Measurements from ENCODE around the gene EVC2.
"Not testable (repeated sequence)": the region's sequence is repeated elsewhere in the genome, so short reads cannot be mapped to it uniquely, and the experiment has no call there.

Gene EVC2

DNA sequence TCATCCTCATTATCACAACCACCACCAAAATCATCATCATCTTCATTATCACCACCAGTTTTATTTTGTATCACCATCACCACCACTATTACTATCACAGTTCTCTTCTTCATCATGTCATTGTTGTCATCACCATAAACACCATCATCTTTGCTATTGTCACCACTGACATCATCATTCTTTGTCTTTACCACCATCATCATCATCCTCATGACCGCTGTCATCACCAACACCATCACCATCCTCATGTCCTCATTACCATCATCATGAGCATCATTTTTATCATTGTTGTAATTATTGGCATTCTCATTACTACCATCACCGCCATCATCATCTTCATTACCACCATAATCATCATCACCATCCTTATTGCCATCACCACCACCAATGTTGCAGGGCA lies 34.0 kb upstream of the EVC2 start:
- no peak for DNase-seq (ENCODE audit: low read depth in 2 of 2)

DNA sequence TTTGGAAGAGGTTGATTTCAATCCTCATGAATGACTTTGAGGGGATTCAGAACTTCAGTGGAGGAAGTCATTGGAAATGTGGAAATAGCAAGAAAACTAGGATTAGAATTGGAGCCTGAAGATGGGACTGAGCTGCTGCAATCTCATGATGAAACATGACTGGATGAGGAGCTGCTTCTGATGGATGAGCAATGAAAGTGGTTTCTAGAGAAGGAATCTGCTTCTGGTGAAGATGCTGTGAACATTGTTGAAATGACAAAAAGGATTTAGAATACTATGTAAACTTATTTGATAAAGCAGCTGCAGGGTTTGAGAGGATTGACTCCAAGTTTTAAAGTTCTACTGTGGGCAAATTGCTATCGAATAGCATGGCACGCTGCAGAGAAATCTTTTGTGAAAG lies 29.7 kb upstream of the EVC2 start:
- DNase-seq (ENCODE audit: low read depth in 2 of 2) = no peak

DNA sequence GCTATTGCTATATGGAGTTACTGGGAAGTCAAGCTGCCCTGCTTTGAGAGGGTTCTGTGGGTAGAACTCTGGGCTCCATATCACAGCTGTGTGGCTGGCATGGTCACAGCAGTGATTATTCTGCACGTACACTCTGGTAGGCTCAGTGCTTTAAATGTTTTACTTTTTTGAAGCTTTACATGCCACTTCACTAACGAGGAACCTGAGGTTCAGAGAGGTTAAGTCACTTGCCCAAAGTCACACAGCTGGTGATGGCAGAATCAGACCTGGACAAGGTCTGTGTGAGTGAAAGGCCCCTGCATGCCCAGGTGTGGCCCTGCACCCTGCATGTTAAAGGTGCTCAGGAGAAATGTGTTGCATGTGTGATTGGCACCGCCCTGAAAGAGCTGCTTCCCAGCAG lies 27.1 kb upstream of the EVC2 start:
- DNase-seq (ENCODE audit: low read depth in 2 of 2) = no peak

DNA sequence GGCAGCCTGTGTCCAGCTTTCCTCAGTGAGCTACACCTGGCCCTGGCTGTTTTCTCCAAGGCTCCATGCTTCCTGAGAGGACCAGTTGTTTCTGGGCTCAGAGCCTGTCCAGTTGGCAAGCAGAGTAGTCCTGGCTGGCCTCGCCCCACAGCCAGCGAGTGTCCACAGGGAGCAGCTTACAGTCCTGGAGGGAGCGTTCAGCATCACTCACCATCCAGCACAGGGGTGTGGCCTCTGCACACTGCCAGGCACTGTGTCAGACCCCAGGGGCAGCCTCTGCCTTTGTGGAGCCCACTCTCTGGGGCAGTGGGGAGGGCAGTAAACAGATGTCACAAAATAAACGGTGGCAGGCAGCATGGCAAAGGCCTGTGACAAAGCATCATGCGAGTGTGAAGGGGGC lies 26.5 kb upstream of the EVC2 start:
- no peak for DNase-seq (ENCODE audit: low read depth in 2 of 2)

DNA sequence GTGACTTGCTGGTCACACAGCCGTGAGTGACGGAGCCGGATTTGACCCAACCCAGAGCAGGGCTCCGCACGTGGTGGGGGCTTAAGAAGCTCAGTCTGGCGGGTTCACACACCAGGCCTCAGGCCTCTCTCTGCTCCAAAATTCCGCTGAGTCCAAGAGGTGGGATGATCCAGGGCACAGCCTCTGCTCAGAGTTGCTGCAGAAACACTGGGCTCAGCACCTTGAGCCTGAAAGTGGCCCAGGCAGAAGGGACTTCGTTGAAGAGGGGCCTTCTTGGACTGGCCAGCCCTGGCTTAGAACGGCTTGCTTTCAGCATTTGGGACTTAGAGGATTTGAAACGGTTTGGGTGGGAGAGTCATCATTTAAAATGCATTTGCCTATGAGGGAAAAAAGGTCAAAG lies 23.8 kb upstream of the EVC2 start:
- DNase-seq (ENCODE audit: low read depth in 2 of 2) = no peak

DNA sequence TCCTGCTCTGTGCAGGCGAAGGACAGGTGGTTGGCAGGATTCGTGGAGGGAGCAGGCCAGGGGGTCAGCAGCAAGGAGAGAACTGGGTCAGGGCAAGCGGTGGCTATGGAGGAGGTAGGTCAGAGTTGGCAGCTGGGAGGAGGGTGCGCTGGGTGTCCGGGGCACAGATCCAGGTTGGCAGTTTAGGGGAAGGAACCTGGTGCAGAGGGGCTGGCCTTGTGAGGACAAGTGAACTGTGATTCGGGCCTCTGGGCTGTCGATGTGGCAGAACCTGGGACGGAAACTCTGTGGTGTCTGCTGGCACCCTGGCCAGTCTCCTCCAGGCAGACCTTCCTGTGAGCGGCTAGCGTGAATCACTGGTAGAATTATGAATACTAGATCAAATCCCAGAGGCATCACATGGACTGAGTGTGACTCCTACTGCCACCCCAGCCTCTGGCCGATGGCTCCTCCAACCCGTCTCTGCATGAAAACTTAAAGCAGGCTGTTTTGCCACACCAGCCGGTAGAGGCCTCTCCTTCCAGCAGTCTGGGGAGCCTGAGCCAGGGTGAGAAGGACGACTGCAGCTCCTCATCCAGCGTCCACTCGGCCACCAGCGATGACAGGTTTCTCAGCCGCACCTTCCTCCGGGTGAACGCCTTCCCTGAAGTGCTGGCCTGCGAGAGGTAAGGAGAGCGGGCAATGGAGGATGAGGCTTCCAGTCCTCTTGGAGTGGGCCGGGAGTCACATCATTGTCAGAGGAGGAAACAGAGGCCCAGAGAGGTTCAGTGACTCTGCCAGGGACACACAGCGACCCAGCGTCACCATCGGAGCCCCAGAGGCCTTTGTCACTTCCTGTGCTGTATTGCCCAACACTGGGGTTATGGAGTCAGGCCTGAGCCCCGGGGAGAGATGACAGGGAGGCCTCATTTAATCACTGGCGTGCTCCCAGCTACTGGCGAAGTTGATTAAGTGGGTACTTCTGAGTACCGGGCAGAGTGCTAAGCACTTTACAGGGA lies 22.9 kb upstream of the EVC2 start:
- DNase-seq (ENCODE audit: low read depth in 2 of 2) = no peak

DNA sequence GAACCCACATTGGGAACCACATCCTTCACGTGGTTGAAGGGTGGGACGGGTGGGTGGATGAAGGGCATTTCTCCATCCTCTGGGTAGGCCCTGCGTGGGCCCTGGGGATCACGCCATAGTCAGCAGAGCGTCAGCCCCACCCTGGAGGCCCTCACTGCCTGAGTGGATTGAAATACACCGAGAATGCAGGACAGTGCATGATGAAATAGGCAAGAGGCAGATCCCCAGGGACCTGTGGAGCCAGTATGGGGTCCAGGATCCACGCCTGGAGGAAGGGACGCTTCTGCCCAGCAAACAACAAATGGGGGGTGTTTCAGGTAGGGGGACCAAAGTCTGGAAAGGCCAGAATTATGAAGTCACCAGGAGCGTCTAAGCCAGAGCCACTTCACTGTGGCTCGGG lies 22.1 kb upstream of the EVC2 start:
- no peak for DNase-seq (ENCODE audit: low read depth in 2 of 2)

DNA sequence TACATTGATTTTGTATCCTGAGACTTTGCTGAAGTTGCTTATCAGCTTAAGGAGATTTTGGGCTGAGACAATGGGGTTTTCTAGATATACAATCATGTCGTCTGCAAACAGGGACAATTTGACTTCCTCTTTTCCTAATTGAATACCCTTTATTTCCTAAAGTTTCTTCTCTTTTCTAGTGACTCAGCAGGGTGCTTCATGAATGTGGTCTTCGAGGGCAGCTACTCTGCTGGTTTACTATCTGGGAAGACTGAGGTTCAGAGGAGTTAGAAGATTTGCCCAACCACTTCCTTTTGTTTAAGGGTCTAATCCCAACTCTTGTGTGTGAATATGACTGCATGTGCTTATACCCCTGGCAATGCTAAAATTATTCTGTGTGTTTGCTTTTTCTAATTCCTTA lies 20.1 kb upstream of the EVC2 start:
- not testable (repeated sequence) for DNase-seq (ENCODE audit: low read depth in 2 of 2)

DNA sequence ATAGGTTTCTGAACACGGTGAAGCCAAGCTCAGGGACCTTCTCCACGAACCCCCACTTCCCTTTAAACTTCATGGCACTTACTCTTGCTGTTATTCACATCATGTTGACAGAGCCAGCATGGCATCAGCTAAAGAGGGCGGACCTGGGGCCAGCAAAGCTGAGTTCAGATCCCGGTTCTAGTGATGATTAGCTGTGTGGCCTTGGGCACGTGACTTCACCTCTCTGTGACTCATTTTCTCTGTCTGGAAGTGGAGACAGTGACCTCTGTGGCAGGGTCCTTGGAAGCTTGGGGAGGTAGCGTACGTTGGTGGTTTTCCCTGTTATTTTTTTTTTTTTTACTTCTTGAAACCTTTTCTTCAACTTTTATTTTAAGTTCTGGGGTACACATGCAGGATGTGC lies 16.0 kb upstream of the EVC2 start:
- DNase-seq (ENCODE audit: low read depth in 2 of 2) = no peak

DNA sequence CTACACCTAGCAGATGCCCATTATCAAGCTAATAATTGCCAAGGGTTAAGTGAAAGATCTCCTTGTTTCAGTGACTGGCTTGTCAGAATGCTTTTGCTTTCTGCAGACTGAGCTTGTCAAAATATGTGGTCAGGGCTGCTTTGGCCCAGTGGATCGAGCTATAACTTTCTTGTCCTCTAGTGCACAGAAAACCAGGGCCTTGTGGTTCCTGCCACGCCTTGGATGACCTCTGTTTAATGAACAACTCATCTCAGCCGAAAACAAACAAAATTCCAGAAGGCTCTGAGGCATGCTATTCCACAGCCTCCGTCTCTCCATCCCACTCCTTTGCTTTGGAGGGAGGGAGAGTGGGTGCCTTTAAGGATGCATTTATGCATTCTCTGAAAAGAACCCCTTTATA lies 14.0 kb upstream of the EVC2 start:
- DNase-seq (ENCODE audit: low read depth in 2 of 2) = no peak

DNA sequence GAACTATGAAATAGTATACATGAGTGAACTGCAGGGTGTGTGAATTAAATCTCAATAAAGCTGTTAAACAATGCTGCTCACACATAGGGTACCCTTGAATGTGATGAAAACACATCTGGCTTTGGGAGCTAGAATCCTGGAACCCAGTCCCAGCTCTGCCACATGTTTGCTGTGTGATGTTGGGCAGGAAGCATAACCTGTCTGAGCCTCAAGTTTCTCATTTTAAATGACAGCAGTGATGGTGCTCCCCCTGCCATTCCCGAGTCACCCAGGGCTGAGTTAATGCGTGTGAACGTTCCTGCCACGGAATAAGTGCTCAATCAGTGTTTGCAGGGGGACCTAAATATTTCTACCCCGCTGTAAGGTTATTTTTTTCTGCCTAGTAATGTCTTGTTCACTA lies 13.6 kb upstream of the EVC2 start:
- no peak for DNase-seq (ENCODE audit: low read depth in 2 of 2)

DNA sequence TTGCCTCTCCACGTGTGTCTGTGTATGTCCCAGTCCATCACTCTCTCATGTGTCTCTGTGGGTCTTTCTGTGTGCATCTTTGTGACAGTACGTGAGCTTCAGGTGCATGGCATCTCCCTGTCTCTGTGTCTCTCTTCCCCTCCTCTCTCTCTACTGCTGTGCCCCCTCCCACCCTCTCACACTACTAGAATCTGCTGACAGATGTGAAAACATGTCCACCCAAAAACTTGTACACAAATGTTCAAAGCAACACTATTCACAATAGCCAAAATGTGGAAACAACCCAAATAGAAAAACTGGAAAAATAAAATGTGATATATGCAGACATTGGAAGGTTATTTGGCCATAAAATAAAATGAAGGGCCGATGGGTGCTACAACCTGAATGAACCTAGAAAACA lies 12.6 kb upstream of the EVC2 start:
- DNase-seq (ENCODE audit: low read depth in 2 of 2) = no peak

DNA sequence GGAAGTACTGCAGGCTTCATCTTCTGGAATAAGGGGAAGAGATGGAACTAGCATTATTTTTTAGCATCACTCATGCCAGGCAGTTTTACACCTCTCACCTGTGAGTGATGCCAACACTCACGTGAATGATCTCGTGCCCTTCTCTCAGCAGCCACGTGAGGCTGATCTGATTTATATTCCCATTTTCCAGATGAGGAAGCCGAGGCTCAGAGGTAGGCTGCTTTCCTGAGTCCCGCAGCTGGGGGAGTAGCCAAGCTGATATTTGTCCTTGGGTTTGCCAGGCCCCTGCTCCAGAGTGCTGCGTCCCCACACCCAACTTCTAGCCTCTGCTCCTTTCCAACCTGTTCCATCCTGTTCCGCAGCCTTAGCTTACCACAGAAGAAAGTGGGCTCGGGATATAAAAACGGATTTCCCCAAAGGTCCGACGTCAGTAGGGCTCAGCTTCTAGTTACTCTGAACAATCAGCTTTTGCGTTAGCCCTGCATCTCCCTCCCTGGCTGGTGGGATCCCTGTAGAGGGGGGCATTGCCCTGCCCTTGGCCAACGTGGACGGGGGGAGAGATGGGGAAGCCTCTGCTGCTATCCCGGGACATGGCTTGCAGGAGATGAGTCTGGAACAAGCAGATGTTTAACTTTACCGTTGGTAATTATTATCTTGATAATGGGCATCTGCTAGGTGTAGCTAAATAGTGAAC lies 11.9 kb upstream of the EVC2 start:
- no peak for DNase-seq (ENCODE audit: low read depth in 2 of 2)

DNA sequence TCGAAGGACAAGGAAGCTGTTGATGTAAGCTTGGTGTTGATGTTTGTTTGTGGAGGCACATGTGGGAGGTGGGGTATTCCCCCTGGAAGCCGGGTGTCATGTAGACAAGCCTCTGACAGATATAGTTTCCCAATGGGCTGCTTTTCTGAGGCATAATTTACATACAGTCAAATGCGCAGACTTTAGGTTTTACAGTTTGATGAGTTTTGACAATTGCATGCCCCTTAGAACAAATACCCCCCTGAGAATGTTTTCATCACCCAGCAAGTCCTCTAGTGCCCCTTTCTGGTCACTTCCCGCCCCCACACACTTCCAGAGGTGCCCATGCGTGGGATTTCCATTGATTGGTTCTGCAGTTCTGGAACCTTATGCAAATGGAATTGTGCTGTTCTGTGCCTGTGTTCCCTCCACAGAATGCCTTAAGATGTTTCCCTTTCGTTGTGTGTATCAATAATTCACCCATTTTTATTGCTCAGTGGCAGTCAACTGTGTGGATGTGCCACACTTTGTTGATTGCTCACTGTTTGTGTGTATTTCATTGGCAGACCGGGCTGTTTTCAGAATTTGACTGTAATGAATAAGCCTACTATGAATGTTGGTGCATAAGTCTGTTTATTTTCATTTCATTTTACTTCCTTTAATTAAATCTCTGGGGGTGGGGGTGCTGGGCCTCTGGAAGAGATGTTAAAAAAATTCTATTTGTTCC lies 11.1 kb upstream of the EVC2 start:
- no peak for DNase-seq (ENCODE audit: low read depth in 2 of 2)

DNA sequence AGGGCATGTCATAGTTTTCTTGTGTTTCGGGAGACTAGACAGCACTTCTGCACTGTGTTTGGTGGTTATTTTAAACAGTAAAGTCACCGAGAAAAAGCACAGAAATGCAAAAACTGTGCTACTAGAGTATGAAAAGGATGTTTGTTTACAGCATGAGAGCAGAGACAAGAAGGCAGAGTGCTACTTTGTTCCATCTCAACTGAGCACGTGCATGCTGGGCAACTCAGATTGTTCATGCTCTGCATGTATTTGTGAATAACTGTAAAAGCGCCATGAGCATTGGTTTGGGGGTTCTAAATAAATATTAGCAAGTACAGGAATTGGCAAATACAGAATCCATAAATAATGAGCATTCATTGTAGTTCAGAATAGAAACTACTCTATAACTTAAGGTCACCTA lies 10.1 kb upstream of the EVC2 start:
- no peak for DNase-seq (ENCODE audit: low read depth in 2 of 2)

DNA sequence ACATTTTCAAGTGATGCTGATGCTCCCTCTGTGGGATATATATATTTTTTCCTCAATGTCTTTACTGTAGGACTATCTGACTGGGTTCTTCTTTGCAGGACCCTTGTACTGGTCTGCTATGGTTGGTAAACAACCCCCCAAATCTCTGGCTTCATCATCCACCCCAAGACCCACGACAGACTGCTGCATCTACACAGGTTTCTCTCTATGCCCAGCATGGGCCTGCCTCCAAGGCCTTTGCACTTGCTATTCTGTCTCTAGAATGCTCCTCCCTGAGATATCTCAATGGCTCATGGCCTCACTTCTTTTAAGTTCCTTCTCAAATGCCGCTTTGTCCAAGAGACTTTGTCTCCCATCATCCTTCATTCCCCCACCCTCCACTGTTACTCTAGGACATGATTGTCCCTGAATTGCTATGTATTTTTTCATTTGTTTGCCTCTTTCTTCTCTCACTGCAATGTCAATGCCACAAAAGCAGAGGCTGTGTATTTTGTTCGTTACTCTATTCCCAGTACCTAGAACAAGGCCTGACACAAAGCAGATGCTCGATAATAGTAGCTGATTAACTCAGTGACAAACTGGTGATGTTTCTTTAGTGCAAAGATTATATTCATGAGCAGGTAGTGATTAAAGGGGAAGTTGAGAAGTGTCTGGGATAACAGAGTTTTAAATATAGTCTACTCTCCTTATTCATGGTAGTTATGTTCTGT lies 9.2 kb upstream of the EVC2 start:
- DNase-seq (ENCODE audit: low read depth in 2 of 2) = no peak

DNA sequence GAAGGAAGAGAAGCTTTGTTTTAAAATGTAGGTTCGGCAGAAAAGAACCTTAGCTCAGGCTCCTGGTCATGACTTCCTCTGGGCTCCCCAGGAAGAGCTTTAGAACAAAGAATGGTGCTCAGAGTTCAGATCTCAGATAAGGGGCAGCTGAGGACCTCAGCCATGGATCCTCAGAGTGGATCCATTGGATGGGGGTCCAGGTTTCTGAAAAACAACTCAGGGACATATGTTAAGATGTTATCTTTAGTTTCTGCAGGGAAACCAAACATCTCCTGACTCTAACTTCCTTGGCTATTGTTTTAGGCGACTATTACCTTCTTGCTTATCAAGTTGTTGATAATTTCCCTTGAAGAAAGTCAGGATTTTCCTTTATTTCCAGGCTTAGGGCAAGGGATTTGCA lies 8.0 kb upstream of the EVC2 start:
- no peak for DNase-seq (ENCODE audit: low read depth in 2 of 2)

DNA sequence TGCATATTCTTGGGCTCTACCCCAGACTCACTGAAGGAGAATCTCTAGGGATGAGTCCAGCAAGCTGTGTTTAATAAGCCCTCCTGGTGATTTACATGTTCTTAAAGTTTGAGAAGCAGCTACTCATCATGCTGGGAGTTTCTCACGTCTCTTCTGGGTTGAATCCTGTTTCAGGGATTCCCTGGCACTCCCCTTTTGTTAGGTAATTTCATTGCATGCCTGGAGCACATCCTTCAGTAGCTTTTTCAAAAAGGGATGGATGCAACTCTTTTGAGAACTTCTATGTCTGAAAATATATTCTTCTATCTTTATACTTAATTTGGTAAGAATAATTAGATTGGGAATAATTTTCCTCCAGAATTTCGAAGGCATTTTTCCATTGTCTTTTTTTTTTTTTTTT lies 7.0 kb upstream of the EVC2 start:
- DNase-seq (ENCODE audit: low read depth in 2 of 2) = no peak

DNA sequence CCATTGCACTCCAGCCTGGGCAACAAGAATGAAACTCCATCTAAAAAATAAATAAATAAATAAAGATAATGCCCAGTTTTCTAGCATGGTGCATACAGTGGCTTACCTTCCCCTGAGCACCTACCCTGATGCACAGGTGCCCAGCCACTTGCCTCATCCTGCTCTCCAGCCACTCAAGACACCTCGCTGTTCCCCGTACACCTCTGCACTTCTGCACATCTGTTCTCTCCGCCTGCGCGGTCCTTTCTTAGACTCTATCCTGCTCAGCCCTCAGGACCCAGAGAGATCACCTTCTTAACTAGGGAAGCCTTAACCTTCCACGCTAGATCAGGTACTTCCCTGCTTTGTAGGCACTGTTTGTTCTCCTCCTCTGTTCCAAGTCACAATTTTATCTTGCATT lies 5.5 kb upstream of the EVC2 start:
- no peak for DNase-seq (ENCODE audit: low read depth in 2 of 2)

DNA sequence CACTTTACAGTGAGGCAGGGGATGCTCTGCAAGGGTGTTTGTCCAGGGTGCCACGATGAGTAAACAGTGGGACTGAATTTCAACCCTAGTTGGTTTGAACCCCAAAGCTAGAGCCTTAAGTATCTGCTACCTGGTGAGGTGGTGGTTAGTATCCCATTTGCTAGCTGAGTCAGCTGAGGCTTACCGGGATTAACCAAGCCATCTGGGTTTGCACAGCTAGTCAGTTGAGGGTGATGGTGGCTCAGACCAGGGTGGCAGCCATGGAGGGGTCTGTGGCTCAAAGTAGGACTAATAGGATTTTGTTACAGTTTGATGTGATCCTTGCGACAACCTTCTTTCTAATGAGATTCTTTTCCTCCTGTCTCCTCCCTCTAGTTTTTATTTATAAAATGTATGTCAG lies 4.6 kb upstream of the EVC2 start:
- DNase-seq (ENCODE audit: low read depth in 2 of 2) = no peak

DNA sequence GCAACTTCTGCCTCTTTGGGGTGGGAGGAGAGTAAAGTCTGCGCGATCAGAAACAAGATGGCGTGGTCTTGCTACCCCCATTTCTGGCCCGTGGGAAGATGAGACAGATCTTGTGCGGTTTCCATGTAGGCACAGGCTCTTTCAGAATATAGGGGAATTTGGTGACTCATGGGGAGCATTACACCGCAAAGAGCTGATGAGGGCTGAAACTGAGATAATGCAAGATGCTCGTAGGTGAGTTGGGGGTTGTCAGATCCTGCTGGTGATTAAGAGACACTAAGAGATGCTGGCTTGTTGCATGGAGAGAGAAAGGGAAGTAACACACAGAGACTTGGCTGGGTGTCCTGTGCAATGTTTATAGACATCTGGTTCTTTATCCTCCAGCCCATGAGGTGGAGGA lies 4.2 kb upstream of the EVC2 start:
- peak in 1 of 2 donors; percentile 24 for DNase-seq (ENCODE audit: low read depth in 2 of 2)

Measured in stimulated activated CD8-positive, alpha-beta memory T cell treated with anti-CD3 and anti-CD28 coated beads, Interleukin-7, amount 100 ng/mL, for 4 hours (primary cell).